ENCODE data around the gene SYTL3. TPM values are rescaled to one million over a fixed set of nuclear protein-coding genes. Genes with fewer than 3 reads are reported as not detected.

Gene SYTL3
- total RNA-seq, 1 experiment from 2014 or later: 7.8 TPM

DNA sequence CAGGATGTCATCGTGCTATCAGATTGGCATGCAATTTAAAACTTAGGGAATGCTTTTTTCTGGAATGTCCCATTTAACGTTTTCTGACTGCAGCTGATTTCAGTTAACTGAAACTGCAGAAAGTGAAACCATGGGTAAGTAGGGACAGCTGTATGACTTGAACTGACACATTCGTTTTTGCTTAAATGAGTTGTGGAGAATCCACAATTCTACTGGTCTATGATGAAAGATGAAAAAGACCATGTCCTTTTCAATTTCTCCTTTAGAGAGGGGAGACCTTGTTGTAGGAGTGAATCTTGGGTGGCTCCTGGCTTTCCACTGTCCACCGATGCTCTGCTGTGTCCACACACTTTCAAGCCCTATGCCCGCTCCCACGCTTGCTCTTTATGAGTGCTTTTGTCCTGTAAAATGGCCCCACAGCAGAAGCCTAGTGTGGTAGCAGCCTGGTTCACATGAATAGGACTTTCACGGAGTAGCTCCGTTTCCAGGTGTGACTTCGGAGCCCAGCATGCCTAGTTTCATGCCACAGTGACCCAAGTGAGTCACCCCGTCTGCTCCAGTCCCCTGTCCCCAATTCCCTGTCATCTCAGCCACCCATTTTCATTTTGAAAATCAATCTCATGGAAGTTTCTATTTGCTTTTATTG, 27.2 kb upstream of the SYTL3 start:
- Histone ChIP-seq H4K20me1 (ENCODE audit: insufficient read depth) (no peaks in the 10 kb centered on the region), H3K9me3 (ENCODE audit: insufficient read depth, low read depth) (no peaks in the 10 kb centered on the region), H3K79me2 (ENCODE audit: low read depth) (no peaks in the 10 kb centered on the region), H2AFZ (no peak overlapping the region), H3K4me3 (no peak overlapping the region), H3K36me3 (ENCODE audit: low read depth) (no peaks in the 10 kb centered on the region), H3K27me3 (ENCODE audit: insufficient read depth, low read depth) (no peaks in the 10 kb centered on the region), H3K27ac (no peak overlapping the region), H3F3A (ENCODE audit: insufficient read depth, low read depth) (no peaks in the 10 kb centered on the region), H3K4me1 (replicated peaks; ENCODE audit: insufficient read depth) (no peaks in the 10 kb centered on the region), H3K4me2 (no peak overlapping the region), H3K9me2 (ENCODE audit: insufficient read depth) (no peaks in the 10 kb centered on the region)
- ChIA-PET POLR2A (ENCODE audit: unreplicated experiment) (no interaction called here), CTCF (no interaction called here)
- intact Hi-C loops (cut with micrococcal nuclease; ENCODE audit: unreplicated experiment): no loop called here
- DNase-seq: no peak
- TF ChIP-seq CTCF (conservative IDR thresholded peaks at IDR 0.05) (no peak), EZH2 (IDR thresholded peaks at IDR 0.05; ENCODE audit: low read depth) (no peak)
- BruUV-seq (replicated peaks): no TSS peak

- TF ChIP-seq CTCF (conservative IDR thresholded peaks at IDR 0.05): no peak
- no peak for TF ChIP-seq EZH2 (IDR thresholded peaks at IDR 0.05; ENCODE audit: low read depth)
- no peaks in the 10 kb centered on the region for H3K36me3 ChIP-seq (ENCODE audit: low read depth)
- no peaks in the 10 kb centered on the region for H3K27me3 ChIP-seq (ENCODE audit: insufficient read depth, low read depth)
- H3K27ac ChIP-seq: no peak overlapping the region
- H3K9me3 ChIP-seq (ENCODE audit: insufficient read depth, low read depth): no peaks in the 10 kb centered on the region
- H3K9me2 ChIP-seq (ENCODE audit: insufficient read depth): no peaks in the 10 kb centered on the region
- no peaks in the 10 kb centered on the region for H4K20me1 ChIP-seq (ENCODE audit: insufficient read depth)
- CTCF ChIA-PET: no interaction called here
- DNase-seq: no peak
- H3F3A ChIP-seq (ENCODE audit: insufficient read depth, low read depth): peaks cover 10% of the 10 kb centered on the region; the same call in 1 of the 2 replicates
- H3K4me3 ChIP-seq: no peak overlapping the region
- no peak overlapping the region for H2AFZ ChIP-seq
- POLR2A ChIA-PET (ENCODE audit: unreplicated experiment): no interaction called here
- H3K79me2 ChIP-seq (ENCODE audit: low read depth): no peaks in the 10 kb centered on the region
- no peaks in the 10 kb centered on the region for H3K4me1 ChIP-seq (replicated peaks; ENCODE audit: insufficient read depth)
- H3K4me2 ChIP-seq: no peak overlapping the region
- no TSS peak for BruUV-seq (replicated peaks)
- intact Hi-C loops (cut with micrococcal nuclease; ENCODE audit: unreplicated experiment): no loop called here
Measured at GRCh38 chr6:158624684-158625682, 24.9 kb upstream of the SYTL3 start.

GRCh38 chr6:158625881-158626305, 24.0 kb upstream of the SYTL3 start:
- no peak for DNase-seq
- intact Hi-C loops (cut with micrococcal nuclease; ENCODE audit: unreplicated experiment): no loop called here
- Histone ChIP-seq H3F3A (ENCODE audit: insufficient read depth, low read depth) (peaks cover 12% of the 10 kb centered on the region; the same call in 1 of the 2 replicates), H3K4me3 (no peak overlapping the region), H2AFZ (no peak overlapping the region), H3K4me2 (no peak overlapping the region), H3K9me3 (ENCODE audit: insufficient read depth, low read depth) (no peaks in the 10 kb centered on the region), H4K20me1 (ENCODE audit: insufficient read depth) (no peaks in the 10 kb centered on the region), H3K27ac (no peak overlapping the region), H3K4me1 (replicated peaks; ENCODE audit: insufficient read depth) (no peaks in the 10 kb centered on the region), H3K79me2 (ENCODE audit: low read depth) (no peaks in the 10 kb centered on the region), H3K9me2 (ENCODE audit: insufficient read depth) (no peaks in the 10 kb centered on the region), H3K27me3 (ENCODE audit: insufficient read depth, low read depth) (no peaks in the 10 kb centered on the region), H3K36me3 (ENCODE audit: low read depth) (no peaks in the 10 kb centered on the region)
- no peak for TF ChIP-seq EZH2 (IDR thresholded peaks at IDR 0.05; ENCODE audit: low read depth)
- TF ChIP-seq CTCF (conservative IDR thresholded peaks at IDR 0.05): no peak
- no TSS peak for BruUV-seq (replicated peaks)
- POLR2A ChIA-PET (ENCODE audit: unreplicated experiment): no interaction called here
- CTCF ChIA-PET: no interaction called here
